Naive thymus-derived CD4-positive, alpha-beta T cell (primary cell): ENCODE results near the gene EMILIN1. TPM values are rescaled to one million over a fixed set of nuclear protein-coding genes. Genes with fewer than 3 reads are reported as not detected.

ENCODE experiments used
- ATAC-seq: fragments of 150-1000 bp; cut with Tn5 transposase; 2 replicates; pipeline ENCODE4 v1.10.0; 2021; ENCODE audit warnings: mild to moderate bottlenecking, moderate library complexity
- CTCF ChIA-PET: fragments of 350-600 bp; sonication (Branson Sonifier 250); formaldehyde crosslinking; loops from one replicate; lab custom pipeline; 2021; ENCODE audit warnings: antibody characterized with exemption; lab: Charles Lee
- POLR2A ChIA-PET: fragments of 350-600 bp; sonication (Branson Sonifier 250); formaldehyde crosslinking; loops from one replicate; lab custom pipeline; 2021; ENCODE audit warnings: antibody characterized with exemption, inconsistent platforms; lab: Charles Lee
- DNase-seq, 9 donors: peaks; one replicate each; pipeline versions ENCODE4 v3.0.0 to v3.0.0-alpha.2; 2020 to 2022; ENCODE audit warnings: mixed read lengths in 1 of 9
- H3K27ac ChIP-seq: one replicate; pipeline ENCODE4 v1.7.0; 2013; ENCODE audit warnings: mild to moderate bottlenecking, low read depth, low read length, moderate library complexity
- H3K27me3 ChIP-seq, 2 donors: one replicate each; pipeline ENCODE4 v1.7.0; 2013; ENCODE audit warnings: low read length in 2 of 2, mild to moderate bottlenecking in 2 of 2, moderate library complexity in 2 of 2; ENCODE audit not compliant: control insufficient read depth in 2 of 2, insufficient read depth in 2 of 2
- H3K36me3 ChIP-seq, 3 experiments: 1 replicate in 2 of 3; 2 replicates in 1 of 3; pipeline ENCODE4 v1.7.0; 2013; ENCODE audit warnings: low read length in 3 of 3, mild to moderate bottlenecking in 3 of 3, moderate library complexity in 1 of 3; ENCODE audit not compliant: insufficient read depth in 3 of 3, control insufficient read depth in 2 of 3
- H3K4me1 ChIP-seq, 2 donors: one replicate each; pipeline ENCODE4 v1.7.0; 2013; ENCODE audit warnings: low read length in 2 of 2, mild to moderate bottlenecking in 2 of 2, moderate library complexity in 1 of 2; ENCODE audit not compliant: control insufficient read depth in 2 of 2, insufficient read depth in 2 of 2
- H3K4me3 ChIP-seq: 2 replicates; pipeline ENCODE4 v1.7.0; 2013; ENCODE audit warnings: mild to moderate bottlenecking, low read length
- H3K9me3 ChIP-seq, 3 experiments: 1 replicate in 2 of 3; 2 replicates in 1 of 3; pipeline ENCODE4 v1.7.0; 2013; ENCODE audit warnings: low read length in 3 of 3; ENCODE audit not compliant: control insufficient read depth in 2 of 3
- H3K27ac Mint-ChIP-seq, 9 donors: one replicate each; pipeline ENCODE4 v1.8.0; 2020 to 2022; ENCODE audit warnings: mixed read lengths in 9 of 9, mild to moderate bottlenecking in 8 of 9, moderate library complexity in 5 of 9, inconsistent platforms in 2 of 9
- H3K27me3 Mint-ChIP-seq, 5 donors: one replicate each; pipeline ENCODE4 v1.8.0; 2021 to 2022; ENCODE audit warnings: mixed read lengths in 5 of 5, mild to moderate bottlenecking in 1 of 5
- H3K36me3 Mint-ChIP-seq, 5 donors: one replicate each; pipeline ENCODE4 v1.8.0; 2020 to 2022; ENCODE audit warnings: mixed read lengths in 5 of 5, mild to moderate bottlenecking in 3 of 5, inconsistent platforms in 1 of 5
- H3K4me1 Mint-ChIP-seq, 7 donors: one replicate each; pipeline ENCODE4 v1.8.0; 2020 to 2022; ENCODE audit warnings: mixed read lengths in 7 of 7, mild to moderate bottlenecking in 3 of 7, inconsistent platforms in 1 of 7
- H3K4me3 Mint-ChIP-seq, 10 donors: one replicate each; pipeline ENCODE4 v1.8.0; 2020 to 2022; ENCODE audit warnings: mild to moderate bottlenecking in 10 of 10, mixed read lengths in 10 of 10, moderate library complexity in 6 of 10, inconsistent platforms in 2 of 10
- H3K9me3 Mint-ChIP-seq, 11 donors: one replicate each; pipeline ENCODE4 v1.8.0; 2020 to 2022; ENCODE audit warnings: mixed read lengths in 11 of 11, mild to moderate bottlenecking in 4 of 11, inconsistent platforms in 1 of 11, moderate library complexity in 1 of 11
- intact Hi-C, 2 donors: fragments of 100-400 bp; cut with micrococcal nuclease; formaldehyde crosslinking; loops; one replicate each; pipeline ENCODE4 v1.15.1; 2023
- polyA plus RNA-seq, 2 donors: library from polyadenylated mRNA; unstranded; fragments of 300-500 nt; fragmentation: Illumina TruSeq; gene quantifications; one replicate each; pipeline ENCODE4 v1.2.3, GENCODE V29; 2021
- total RNA-seq, 6 experiments: library from RNA in 5 of 6; stranded (reverse) in 5 of 6; gene quantifications; 1 replicate in 5 of 6; 2 replicates in 1 of 6; pipeline ENCODE4 v1.2.3 and lab custom pipeline; 2021 to 2026

The EMILIN1 gene
- total and polyA plus RNA-seq, 7 experiments from 2014 or later, result 0.35 to 1.4 (median 0.73) TPM

GRCh38 chr2:27069961-27070618 lies 8.3 kb upstream of the EMILIN1 start:
- H3K36me3 Mint-ChIP-seq, result peaks cover 6 to 25% (median 8%) of the 10 kb centered on the region in 5 donors
- H3K27me3 Mint-ChIP-seq, result no peaks in the 10 kb centered on the region
- H3K4me3 Mint-ChIP-seq, result peak overlapping the region; percentile 96 to 99 (median 97)
- Histone ChIP-seq H3K9me3 (no peaks in the 10 kb centered on the region), H3K4me3 (peak overlapping the region; percentile 83), H3K4me1 (peaks cover 28 to 33% of the 10 kb centered on the region in 2 donors), H3K36me3 (peaks cover 0 to 42% (median 3%) of the 10 kb centered on the region in 3 experiments), H3K27ac (peak overlapping the region; percentile 97), H3K27me3 (no peaks in the 10 kb centered on the region)
- intact Hi-C loops, result loop anchor here (2.0 to 10.0 kb wide), 7 partner anchors 37 to 1685 kb away; partner anchors contain the start of genes CCDC121 (in 2 of the 2), GPN1 (in 2 of the 2), PPP1CB (in 2 of the 2) and ASXL2 (in 1 of the 2)
- ChIA-PET POLR2A (interaction anchor here (1.2 to 11.3 kb wide), 7 partner anchors 10 to 142 kb away, joined by 4 to 216 read pairs (median 15); partner anchors contain the start of genes ABHD1, AGBL5, ATRAID and KHK), CTCF (no interaction called here)
- ATAC-seq (no peak), DNase-seq (no peak)
- H3K27ac Mint-ChIP-seq, result peak overlapping the region; percentile 73 to 98 (median 96)
- H3K9me3 Mint-ChIP-seq, result peaks cover 0 to 1% (median 0%) of the 10 kb centered on the region in 11 donors
- peaks cover 50 to 86% (median 76%) of the 10 kb centered on the region in 7 donors for H3K4me1 Mint-ChIP-seq

GRCh38 chr2:27070653-27071276 lies 7.7 kb upstream of the EMILIN1 start:
- H3K4me3 Mint-ChIP-seq, result peak overlapping the region; percentile 96 to 99 (median 97)
- ChIA-PET CTCF (interaction anchor here (0.8 to 1.8 kb wide), 4 partner anchors 11 to 19 kb away, joined by 3 to 6 read pairs (median 4); partner anchors contain the start of gene AGBL5), POLR2A (interaction anchor here (0.6 to 11.3 kb wide), 15 partner anchors 10 to 395 kb away, joined by 3 to 216 read pairs (median 4); partner anchors contain the start of genes ABHD1, AGBL5, ATRAID and KHK)
- DNase-seq (no peak), ATAC-seq (peak; percentile 9)
- H3K4me1 Mint-ChIP-seq, result peaks cover 53 to 86% (median 77%) of the 10 kb centered on the region in 7 donors
- H3K36me3 Mint-ChIP-seq, result peaks cover 0 to 20% (median 8%) of the 10 kb centered on the region in 5 donors
- Histone ChIP-seq H3K4me1 (peaks cover 29 to 40% of the 10 kb centered on the region in 2 donors), H3K27me3 (no peaks in the 10 kb centered on the region), H3K27ac (peak overlapping the region; percentile 97), H3K36me3 (peaks cover 0 to 39% (median 0%) of the 10 kb centered on the region in 3 experiments), H3K9me3 (no peaks in the 10 kb centered on the region), H3K4me3 (peak overlapping the region; percentile 83)
- intact Hi-C loops, result loop anchor here (1.0 to 10.0 kb wide), 14 partner anchors 11 to 1684 kb away; partner anchors contain the start of genes AGBL5 (in 2 of the 2), CCDC121 (in 2 of the 2), EIF2B4 (in 2 of the 2) and GPN1 (in 2 of the 2)
- H3K9me3 Mint-ChIP-seq, result peaks cover 0 to 1% (median 0%) of the 10 kb centered on the region in 11 donors
- no peaks in the 10 kb centered on the region for H3K27me3 Mint-ChIP-seq
- peak overlapping the region; percentile 93 to 98 (median 97) for H3K27ac Mint-ChIP-seq

GRCh38 chr2:27071277-27071989 lies 7.0 kb upstream of the EMILIN1 start, which contains the start of gene OST4:
Gene OST4 (minus strand): TSS chr2:27071654.
- peaks cover 29 to 41% of the 10 kb centered on the region in 2 donors for H3K4me1 ChIP-seq
- H3K36me3 Mint-ChIP-seq, result peaks cover 0 to 16% (median 6%) of the 10 kb centered on the region in 5 donors
- peak; percentile 81 to 97 (median 87) for DNase-seq
- POLR2A ChIA-PET, result interaction anchor here (0.6 to 11.3 kb wide), 16 partner anchors 11 to 395 kb away, joined by 3 to 216 read pairs (median 4); partner anchors contain the start of genes ABHD1, AGBL5, ATRAID and KHK
- peak within 1 kb of the TSS; percentile 97 for H3K27ac ChIP-seq
- intact Hi-C loops, result loop anchor here (1.0 to 10.0 kb wide), 14 partner anchors 10 to 1683 kb away; partner anchors contain the start of genes AGBL5 (in 2 of the 2), CCDC121 (in 2 of the 2), EIF2B4 (in 2 of the 2) and GPN1 (in 2 of the 2)
- H3K9me3 ChIP-seq, result no peaks in the 10 kb centered on the region
- peak within 1 kb of the TSS; percentile 83 for H3K4me3 ChIP-seq
- H3K27me3 ChIP-seq, result no peaks in the 10 kb centered on the region
- peak within 1 kb of the TSS; percentile 96 to 99 (median 97) for H3K4me3 Mint-ChIP-seq
- H3K27me3 Mint-ChIP-seq, result no peaks in the 10 kb centered on the region
- H3K27ac Mint-ChIP-seq, result peak within 1 kb of the TSS; percentile 93 to 98 (median 97)
- peaks cover 0 to 38% (median 0%) of the 10 kb centered on the region in 3 experiments for H3K36me3 ChIP-seq
- ATAC-seq, result peak; percentile 96
- H3K9me3 Mint-ChIP-seq, result no peaks in the 10 kb centered on the region
- H3K4me1 Mint-ChIP-seq, result peaks cover 57 to 86% (median 76%) of the 10 kb centered on the region in 7 donors
- CTCF ChIA-PET, result interaction anchor here (0.8 to 1.8 kb wide), 4 partner anchors 11 to 20 kb away, joined by 3 to 6 read pairs (median 4); partner anchors contain the start of gene AGBL5

- POLR2A ChIA-PET, result interaction anchor here (0.9 to 11.3 kb wide), 15 partner anchors 12 to 338 kb away, joined by 3 to 216 read pairs (median 4); partner anchors contain the start of genes ABHD1, AGBL5, ATRAID and KHK
- no peak for ATAC-seq
- H3K4me3 ChIP-seq, result peak overlapping the region; percentile 83
Observed at GRCh38 chr2:27071990-27072830, 6.2 kb upstream of the EMILIN1 start.

DNA sequence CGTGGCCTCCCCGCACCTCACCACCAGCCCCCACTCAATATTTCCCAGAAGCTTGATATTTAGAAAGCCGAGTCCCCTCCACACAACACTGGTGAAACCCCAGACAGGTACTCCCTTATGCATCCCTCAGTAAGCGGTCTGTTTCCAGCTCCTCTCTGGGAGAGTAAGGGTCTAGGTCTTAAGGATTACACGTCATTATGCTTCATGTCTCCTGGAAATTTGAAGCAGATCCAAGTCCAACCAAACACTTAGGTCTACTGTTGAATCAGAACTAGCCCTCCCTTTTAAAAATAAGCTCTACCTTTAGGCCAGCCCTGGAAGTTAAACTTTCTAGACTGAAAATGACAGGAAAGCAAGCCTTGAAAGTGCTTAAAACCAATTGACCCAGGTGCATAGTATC lies 5.5 kb upstream of the EMILIN1 start:
- no peaks in the 10 kb centered on the region for H3K9me3 Mint-ChIP-seq
- ChIA-PET CTCF (interaction anchor here (0.6 to 2.3 kb wide), 3 partner anchors 14 to 1420 kb away, joined by 3 to 6 read pairs (median 3); partner anchors contain the start of genes AGBL5 and KHK), POLR2A (interaction anchor here (1.0 to 11.3 kb wide), 6 partner anchors 12 to 250 kb away, joined by 3 to 216 read pairs (median 24); partner anchors contain the start of genes ABHD1, AGBL5, ATRAID and KHK)
- H3K36me3 ChIP-seq, result peaks cover 0 to 31% (median 0%) of the 10 kb centered on the region in 3 experiments
- H3K27ac Mint-ChIP-seq, result peak overlapping the region; percentile 38 to 89 (median 84)
- DNase-seq, result no peak
- H3K9me3 ChIP-seq, result no peaks in the 10 kb centered on the region
- peak overlapping the region; percentile 73 to 97 (median 82) for H3K4me3 Mint-ChIP-seq
- H3K27ac ChIP-seq, result no peak overlapping the region
- H3K36me3 Mint-ChIP-seq, result peaks cover 0 to 14% (median 6%) of the 10 kb centered on the region in 5 donors
- ATAC-seq, result no peak
- no peaks in the 10 kb centered on the region for H3K27me3 Mint-ChIP-seq
- H3K4me1 ChIP-seq, result peaks cover 29 to 41% of the 10 kb centered on the region in 2 donors
- H3K27me3 ChIP-seq, result no peaks in the 10 kb centered on the region
- H3K4me3 ChIP-seq, result no peak overlapping the region
- peaks cover 58 to 86% (median 82%) of the 10 kb centered on the region in 7 donors for H3K4me1 Mint-ChIP-seq
- intact Hi-C loops, result loop anchor here (5.0 to 10.0 kb wide), 5 partner anchors 284 to 1682 kb away; partner anchors contain the start of genes PPP1CB (in 2 of the 2), ASXL2 (in 1 of the 2), CCDC121 (in 1 of the 2) and GPN1 (in 1 of the 2)

More at GRCh38 chr2:27071990-27072830, 6.2 kb upstream of the EMILIN1 start:
- Mint-ChIP-seq H3K27me3 (no peaks in the 10 kb centered on the region), H3K36me3 (peaks cover 0 to 16% (median 6%) of the 10 kb centered on the region in 5 donors), H3K9me3 (no peaks in the 10 kb centered on the region), H3K4me1 (peaks cover 61 to 90% (median 82%) of the 10 kb centered on the region in 7 donors), H3K27ac (peak overlapping the region; percentile 38 to 92 (median 87)), H3K4me3 (peak overlapping the region; percentile 73 to 97 (median 82))
- H3K4me1 ChIP-seq, result peaks cover 29 to 41% of the 10 kb centered on the region in 2 donors
- H3K27me3 ChIP-seq, result no peaks in the 10 kb centered on the region
- no peaks in the 10 kb centered on the region for H3K9me3 ChIP-seq
- peaks cover 0 to 38% (median 0%) of the 10 kb centered on the region in 3 experiments for H3K36me3 ChIP-seq
- intact Hi-C loops, result loop anchor here (1.0 to 10.0 kb wide), 14 partner anchors 9 to 1683 kb away; partner anchors contain the start of genes AGBL5 (in 2 of the 2), CCDC121 (in 2 of the 2), EIF2B4 (in 2 of the 2) and GPN1 (in 2 of the 2)
- CTCF ChIA-PET, result interaction anchor here (0.6 to 1.8 kb wide), 5 partner anchors 10 to 1419 kb away, joined by 3 to 6 read pairs (median 4); partner anchors contain the start of gene AGBL5
- peak in 1 of 9 donors; percentile 64 for DNase-seq
- peak overlapping the region; percentile 97 for H3K27ac ChIP-seq
